Fibroblast of the aortic adventitia (primary cell): Measurements from ENCODE around the gene ZBTB5. TPM values are rescaled to one million over a fixed set of nuclear protein-coding genes. Genes with fewer than 3 reads are reported as not detected.

Experiments
- DNase-seq: peaks from one replicate; pipeline ENCODE4 v3.0.0-alpha.2; 2010; ENCODE audit warnings: low read depth
- H3K4me3 ChIP-seq: 2 replicates; pipeline ENCODE4 v1.5.1; 2011; ENCODE audit warnings: low read depth, mild to moderate bottlenecking, control low read depth, low read length, moderate library complexity
- CTCF ChIP-seq: IDR thresholded peaks from 2 replicates; pipeline ENCODE4 v1.5.1; 2011; ENCODE audit warnings: mild to moderate bottlenecking, low read length, control low read depth, inconsistent platforms; ENCODE audit not compliant: insufficient read depth
- total RNA-seq: library from RNA; depleted of rRNA; stranded (reverse); fragments of >200 nt; gene quantifications from 2 replicates; pipeline ENCODE4 v1.2.3, GENCODE V29; 2012; ENCODE audit warnings: low replicate concordance

ZBTB5 gene
- total RNA-seq, 1 donor = 9.3 TPM

DNA sequence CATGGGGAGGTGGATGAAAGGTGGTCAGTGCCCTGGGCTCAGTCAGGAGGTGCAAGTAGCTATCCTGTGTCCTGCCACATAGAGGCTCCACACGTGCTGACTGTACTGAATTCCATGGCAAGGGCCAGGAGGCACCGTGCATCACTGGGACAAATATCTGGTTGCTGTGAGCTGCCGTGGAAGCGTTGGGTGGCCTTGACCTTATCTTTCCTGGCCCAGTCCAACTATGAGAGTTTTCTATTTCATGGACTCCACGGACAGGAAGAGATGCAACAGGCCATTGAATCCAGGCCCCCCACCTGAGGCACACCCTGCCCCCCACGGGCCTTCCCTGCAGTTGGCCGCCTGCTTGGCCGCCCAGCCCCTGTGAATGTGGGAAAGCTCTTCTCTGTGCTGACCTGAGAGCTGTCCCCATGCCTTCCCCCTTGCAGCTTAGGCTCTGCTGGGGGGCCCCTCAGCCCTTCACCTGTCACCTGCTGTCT, 41.0 kb downstream of the ZBTB5 start:
- no peak for DNase-seq
- peak overlapping the region; percentile 96 for H3K4me3 ChIP-seq
- TF ChIP-seq CTCF = no peak

DNA sequence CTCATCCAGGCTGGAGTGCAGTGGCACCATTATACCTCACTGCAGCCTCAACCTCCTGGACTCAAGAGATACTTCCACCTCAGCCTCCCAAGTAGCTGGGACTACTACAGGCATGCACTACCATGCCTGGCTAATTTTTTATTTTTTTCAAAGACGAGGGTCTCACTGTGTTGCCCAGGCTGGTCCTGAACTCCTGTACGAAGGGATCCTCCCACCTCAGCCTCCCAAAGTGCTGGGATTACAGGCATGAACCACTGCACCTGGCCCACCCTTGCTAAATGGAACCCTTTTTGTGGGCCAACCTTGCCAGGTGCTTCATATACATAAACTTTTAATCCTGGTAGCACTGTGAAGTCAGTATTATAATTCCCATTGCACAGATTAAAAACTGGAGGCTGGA, 41.7 kb downstream of the ZBTB5 start:
- DNase-seq = no peak
- TF ChIP-seq CTCF = no peak
- peak overlapping the region; percentile 96 for H3K4me3 ChIP-seq

DNA sequence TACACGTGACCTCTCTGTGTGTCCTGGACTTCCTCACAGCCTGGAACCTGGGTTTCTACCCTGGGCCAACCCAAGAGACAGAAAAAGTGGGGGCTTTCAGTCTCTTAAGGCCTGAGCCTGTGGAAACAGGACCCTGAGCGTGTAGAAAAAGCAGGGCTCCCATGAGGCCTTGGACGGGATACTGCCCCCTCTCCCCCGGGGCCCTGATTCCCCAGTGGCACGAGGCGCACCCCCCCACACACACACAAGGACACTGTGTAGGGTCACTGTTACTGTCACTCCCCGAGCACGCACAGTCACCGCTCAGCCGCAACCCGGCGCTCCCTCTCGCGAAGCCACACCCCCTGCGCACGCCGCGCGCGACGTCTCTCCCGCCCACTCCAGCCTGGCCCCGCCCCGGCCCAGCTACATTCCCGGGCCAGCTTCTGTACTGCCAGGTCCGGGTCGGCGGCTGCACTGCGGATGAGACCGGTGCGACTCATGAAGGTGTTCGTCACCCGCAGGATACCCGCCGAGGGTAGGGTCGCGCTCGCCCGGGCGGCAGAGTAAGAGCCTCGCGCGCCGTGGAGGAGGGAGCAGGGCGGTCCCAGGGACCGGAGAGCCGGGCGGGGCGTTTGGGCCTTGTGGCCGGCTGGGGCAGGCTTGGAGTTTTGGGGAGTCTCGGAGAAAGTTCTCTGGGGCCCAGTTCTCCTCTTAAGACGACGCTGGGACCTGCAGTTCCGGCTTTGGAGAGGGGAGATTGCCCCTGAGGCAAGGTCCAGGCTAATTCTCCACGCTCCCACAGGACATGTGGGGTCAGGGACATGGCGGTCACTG, 42.8 kb downstream of the ZBTB5 start, which contains the start of gene GRHPR:
Gene GRHPR, plus strand, starts transcription at position 408 of the 816 bp plus-strand sequence. Its CDS starts 55 bp downstream, at position 463.
- peak; percentile 56 for DNase-seq
- TF ChIP-seq CTCF = no peak
- H3K4me3 ChIP-seq = peak within 1 kb of the TSS; percentile 96

GRCh38 chr9:37421914-37422288, 43.3 kb downstream of the ZBTB5 start:
- H3K4me3 ChIP-seq = peak overlapping the region; percentile 96
- no peak for DNase-seq
- no peak for TF ChIP-seq CTCF

GRCh38 chr9:37420271-37421215, 44.7 kb downstream of the ZBTB5 start:
- no peak overlapping the region for H3K4me3 ChIP-seq
- DNase-seq = no peak
- no peak for TF ChIP-seq CTCF

- no peak overlapping the region for H3K4me3 ChIP-seq
- DNase-seq = no peak
- TF ChIP-seq CTCF = no peak
These were observed 46.0 kb downstream of the ZBTB5 start for GRCh38 chr9:37419204-37419603.
